Middle frontal gyrus (tissue), 1 donor: ENCODE results near the gene PELI1.

Experiments
- DNase-seq: peaks from one replicate; pipeline ENCODE4 v3.0.0-alpha.2; 2015; ENCODE audit warnings: low spot score; ENCODE audit errors: extremely low spot score

The PELI1 gene

GRCh38 chr2:64153811-64154210 is 9.6 kb upstream of the PELI1 start:
- no peak for DNase-seq

GRCh38 chr2:64151476-64151875 is 7.3 kb upstream of the PELI1 start:
- DNase-seq: no peak

DNA sequence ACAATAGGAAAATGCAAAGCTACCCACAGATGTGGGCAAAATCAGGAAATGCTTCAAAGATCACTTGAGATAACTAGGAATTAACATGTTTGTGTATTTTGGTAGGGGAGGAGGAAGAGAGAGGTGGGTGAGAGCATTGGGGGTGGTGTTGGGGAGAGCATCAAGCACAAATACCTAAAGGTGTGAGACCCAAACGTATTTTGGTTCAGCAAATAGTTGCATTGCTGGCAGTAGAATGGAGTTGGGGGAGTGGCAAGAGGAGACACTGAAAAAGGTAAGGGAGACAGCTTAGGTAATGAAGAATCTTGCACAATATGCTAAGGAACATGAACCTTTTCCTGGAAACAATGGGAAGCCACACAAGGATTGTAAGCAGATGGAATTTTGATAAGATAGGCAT is 1.5 kb upstream of the PELI1 start:
- no peak for DNase-seq

DNA sequence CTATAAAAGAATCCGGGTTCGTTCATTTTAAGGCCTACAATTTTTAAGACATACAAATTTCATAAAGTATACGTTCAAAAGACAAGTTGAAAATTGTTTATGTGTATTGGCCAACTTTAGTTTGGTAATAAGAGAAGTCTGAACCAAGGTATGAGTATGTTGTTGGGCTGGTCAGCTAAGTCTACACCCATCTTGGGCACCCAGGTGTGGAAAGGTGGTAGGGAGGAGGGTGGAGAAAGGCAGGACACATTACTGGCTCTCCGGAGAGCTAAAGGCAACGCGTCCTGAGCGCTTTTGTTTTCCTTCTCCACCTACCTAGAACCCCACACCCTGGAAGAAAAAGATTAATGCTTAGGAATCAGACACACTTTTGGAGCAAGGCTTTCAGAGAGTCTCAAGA is 899 bp upstream of the PELI1 start:
- DNase-seq: no peak

GRCh38 chr2:64143169-64144056 is 807 bp downstream of the PELI1 start:
- no peak for DNase-seq

DNA sequence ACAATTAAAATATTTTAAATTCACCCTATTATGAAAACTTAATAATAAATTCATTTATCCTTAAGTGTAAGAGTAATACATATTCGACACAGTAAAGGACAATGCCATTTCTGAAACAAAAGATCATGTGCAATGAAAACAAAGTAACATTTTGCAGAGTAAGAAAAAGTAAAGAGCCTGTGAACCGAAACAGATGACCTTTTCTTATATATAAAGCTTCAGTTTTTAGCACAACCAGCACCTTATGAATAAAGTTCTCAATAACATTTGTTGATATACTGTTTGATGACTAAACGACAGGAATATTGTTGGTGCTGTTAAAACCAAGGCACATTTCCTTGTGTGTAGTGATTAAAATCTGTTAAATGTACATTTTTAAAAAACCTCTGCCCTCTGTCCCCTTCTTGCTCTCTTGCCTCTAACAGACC is 1.5 kb downstream of the PELI1 start:
- no peak for DNase-seq

GRCh38 chr2:64141674-64142405 is 2.4 kb downstream of the PELI1 start:
- no peak for DNase-seq

DNA sequence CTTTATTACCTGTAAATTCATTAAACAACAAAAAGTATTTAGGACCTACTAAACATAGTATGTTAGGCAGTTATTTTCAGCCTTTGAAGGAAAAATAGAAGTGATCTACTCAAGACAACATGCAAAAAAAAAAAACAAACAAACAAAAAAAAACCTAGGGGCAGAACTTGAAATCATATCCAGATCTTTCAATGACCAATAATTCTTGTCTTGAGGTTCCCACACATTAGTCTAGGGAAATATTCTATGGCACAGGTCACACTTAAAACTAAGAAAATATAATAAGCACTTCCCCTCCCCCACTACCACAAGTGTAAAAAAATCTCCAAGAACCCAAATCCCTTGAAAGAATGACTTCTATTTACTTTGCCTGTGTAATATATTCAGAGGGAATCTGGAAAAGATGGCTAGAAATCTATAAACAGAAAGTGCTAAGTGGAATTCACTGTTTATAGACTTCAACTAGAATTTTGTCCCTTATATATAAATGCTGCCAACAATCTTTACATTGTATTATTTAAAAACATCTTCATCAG is 3.5 kb downstream of the PELI1 start:
- no peak for DNase-seq

DNA sequence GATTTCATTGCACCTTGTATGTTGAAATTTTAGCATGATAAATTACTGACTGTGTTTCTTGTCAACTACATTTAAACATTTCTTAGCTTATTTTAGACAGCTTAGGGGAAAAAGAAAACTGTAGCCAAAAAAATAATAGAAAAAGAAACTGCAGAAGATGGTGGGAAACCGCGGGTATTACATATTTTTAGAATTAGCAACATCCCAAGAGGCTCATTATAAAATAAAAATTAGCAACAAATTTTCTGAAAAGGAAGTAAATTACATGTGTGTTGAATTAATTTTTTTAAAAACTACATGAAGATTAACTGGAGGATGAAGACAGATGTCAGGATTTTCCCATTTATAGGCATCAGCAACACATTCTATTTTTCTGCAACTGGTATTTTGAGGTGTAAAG is 4.3 kb downstream of the PELI1 start:
- DNase-seq: no peak

- no peak for DNase-seq
Observed at GRCh38 chr2:64137996-64138395, 6.2 kb downstream of the PELI1 start.

GRCh38 chr2:64137567-64137966 is 6.7 kb downstream of the PELI1 start:
- DNase-seq: no peak

DNA sequence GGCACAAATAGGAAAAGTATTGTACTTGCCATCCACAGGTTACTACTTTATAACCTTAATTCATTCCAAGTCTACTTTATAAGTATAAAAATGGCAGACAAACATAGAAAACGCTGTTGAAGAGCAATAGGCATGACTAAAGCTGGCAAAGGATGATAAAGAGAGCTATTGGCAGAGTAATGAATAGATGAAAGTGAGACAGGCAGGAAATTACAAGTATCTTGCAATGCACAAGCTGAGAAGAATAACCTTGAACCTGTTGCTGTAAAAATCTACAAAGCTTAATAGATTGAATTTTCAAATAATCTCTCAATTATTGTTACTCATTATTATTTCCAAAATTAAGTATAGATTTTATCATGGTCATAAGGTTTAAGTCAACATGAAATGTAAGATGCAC is 8.8 kb downstream of the PELI1 start:
- no peak for DNase-seq

DNA sequence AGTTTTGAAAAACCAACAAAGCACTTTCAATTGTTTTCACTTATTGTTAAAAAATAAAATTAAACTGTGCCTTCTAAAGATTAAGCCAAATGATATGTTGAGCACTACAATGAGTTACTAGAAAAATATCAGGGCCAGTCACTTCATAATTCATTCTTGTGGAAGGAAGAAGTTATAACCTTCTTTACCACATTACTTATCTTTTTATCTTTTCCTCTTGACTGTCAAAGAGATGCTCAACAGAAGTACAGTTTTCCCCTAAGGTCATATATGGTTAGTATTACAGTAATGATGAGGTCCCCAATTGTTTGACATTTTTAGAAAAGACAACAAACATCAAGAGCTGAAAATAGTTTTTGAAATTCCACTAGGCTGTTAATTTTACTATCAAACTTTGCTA is 9.4 kb downstream of the PELI1 start:
- DNase-seq: no peak

DNA sequence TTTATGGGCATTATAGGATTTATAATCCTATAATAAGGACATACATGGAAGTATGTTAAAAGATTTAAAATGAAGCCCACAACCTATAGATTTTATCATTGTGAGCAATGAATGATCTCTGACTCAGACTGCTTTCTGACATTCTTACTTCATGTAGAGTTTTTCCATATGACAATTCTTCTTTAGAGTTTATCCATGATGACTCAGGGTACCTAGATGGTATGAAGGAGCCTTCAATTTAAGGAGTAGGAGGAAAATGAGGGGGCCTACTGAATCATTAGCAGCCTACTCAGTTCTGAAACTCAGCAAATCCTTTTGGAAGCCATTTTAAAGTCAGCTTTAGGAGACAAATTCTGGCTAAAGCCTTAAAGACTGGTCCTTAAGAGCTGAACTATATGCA is 10.4 kb downstream of the PELI1 start:
- DNase-seq: no peak

GRCh38 chr2:64133354-64133753 is 10.9 kb downstream of the PELI1 start:
- no peak for DNase-seq

GRCh38 chr2:64130333-64130732 is 13.9 kb downstream of the PELI1 start:
- no peak for DNase-seq

GRCh38 chr2:64128943-64129391 is 15.3 kb downstream of the PELI1 start:
- no peak for DNase-seq

- no peak for DNase-seq
Observed at GRCh38 chr2:64128406-64128805, 15.8 kb downstream of the PELI1 start.

- no peak for DNase-seq
Observed at GRCh38 chr2:64127119-64127518, 17.1 kb downstream of the PELI1 start.

DNA sequence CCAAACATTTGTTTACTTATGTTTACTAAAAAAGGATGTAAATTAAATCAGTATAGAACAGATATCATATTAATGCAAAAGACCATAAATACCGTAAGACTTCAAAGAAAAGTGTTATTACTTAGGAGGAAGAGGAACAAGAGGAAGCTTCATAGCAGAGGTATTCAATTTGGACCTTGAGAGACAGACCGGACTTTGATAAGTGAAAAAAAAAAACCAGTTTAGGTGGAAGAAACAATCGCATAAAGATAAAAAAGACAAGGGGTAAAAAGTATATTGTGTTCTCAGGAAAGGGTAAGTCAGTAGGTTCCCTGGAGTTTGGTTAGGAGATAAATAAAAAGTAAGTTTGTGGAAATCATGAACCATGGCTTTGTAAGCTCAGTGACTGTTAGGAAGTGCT is 17.6 kb downstream of the PELI1 start:
- DNase-seq: no peak

GRCh38 chr2:64124571-64124970 is 19.6 kb downstream of the PELI1 start:
- DNase-seq: no peak

GRCh38 chr2:64124168-64124567 is 20.1 kb downstream of the PELI1 start:
- no peak for DNase-seq
